Loucy (cell line): Measurements from ENCODE around the gene SORCS2.

ENCODE experiments used
- H2AFZ ChIP-seq: fragments of 200-600 bp; sonication (generic); 2 replicates; pipeline ENCODE4 v1.6.0; 2016; ENCODE audit warnings: antibody characterized with exemption, mild to moderate bottlenecking, low read length, moderate library complexity
- H3F3A ChIP-seq: fragments of 200-600 bp; 2 replicates; pipeline ENCODE4 v1.6.0; 2016; ENCODE audit warnings: antibody characterized with exemption, low read depth, mild to moderate bottlenecking
- H3K27me3 ChIP-seq: fragments of 200-600 bp; sonication (generic); 2 replicates; pipeline ENCODE4 v1.6.1; 2014; ENCODE audit warnings: low read length, mild to moderate bottlenecking; ENCODE audit not compliant: insufficient read depth, poor library complexity, severe bottlenecking
- H3K36me3 ChIP-seq: fragments of 200-600 bp; sonication (generic); 2 replicates; pipeline ENCODE4 v1.6.1; 2016; ENCODE audit warnings: low read length; ENCODE audit not compliant: insufficient read depth
- H3K4me1 ChIP-seq: fragments of 200-600 bp; sonication (generic); 2 replicates; pipeline ENCODE4 v1.5.1; 2014; ENCODE audit warnings: low read length, mild to moderate bottlenecking; ENCODE audit not compliant: insufficient read depth, poor library complexity, severe bottlenecking
- H3K4me2 ChIP-seq: fragments of 200-600 bp; sonication (generic); 2 replicates; pipeline ENCODE4 v1.6.0; 2014; ENCODE audit warnings: antibody characterized with exemption, low read length, low read depth, mild to moderate bottlenecking; ENCODE audit not compliant: poor library complexity, severe bottlenecking
- H3K4me3 ChIP-seq: fragments of 200-600 bp; sonication (generic); 2 replicates; pipeline ENCODE4 v1.5.1; 2014; ENCODE audit warnings: low read length, mild to moderate bottlenecking, mixed read lengths; ENCODE audit not compliant: poor library complexity, severe bottlenecking
- H3K79me2 ChIP-seq: fragments of 200-600 bp; sonication (generic); 2 replicates; pipeline ENCODE4 v1.6.1; 2014; ENCODE audit warnings: low read length; ENCODE audit not compliant: insufficient read depth
- H3K9ac ChIP-seq: fragments of 200-600 bp; sonication (generic); 2 replicates; pipeline ENCODE4 v1.6.0; 2014; ENCODE audit warnings: mild to moderate bottlenecking, low read depth, low read length, moderate library complexity; ENCODE audit not compliant: poor library complexity, severe bottlenecking
- H3K9me2 ChIP-seq: fragments of 200-600 bp; sonication (generic); replicated peaks from 2 replicates; pipeline ENCODE4 v1.6.1; 2016; ENCODE audit warnings: low read depth, low read length, mixed read lengths
- H3K9me3 ChIP-seq: fragments of 200-600 bp; sonication (generic); 2 replicates; pipeline ENCODE4 v1.6.1; 2014; ENCODE audit warnings: mild to moderate bottlenecking, antibody characterized with exemption, low read length, low read depth; ENCODE audit not compliant: insufficient read depth
- H4K20me1 ChIP-seq: fragments of 200-600 bp; sonication (generic); 2 replicates; pipeline ENCODE4 v1.6.0; 2014; ENCODE audit warnings: antibody characterized with exemption, low read length, mild to moderate bottlenecking; ENCODE audit not compliant: insufficient read depth, poor library complexity, severe bottlenecking
- CTCF ChIP-seq: fragments of 200-600 bp; sonication (generic); conservative IDR thresholded peaks from 2 replicates; pipeline ENCODE4 v1.5.1; 2014; ENCODE audit warnings: mild to moderate bottlenecking, antibody characterized with exemption, low read length
- EZH2phosphoT487 ChIP-seq: fragments of 200-600 bp; IDR thresholded peaks from 2 replicates; pipeline ENCODE4 v1.6.1; 2018; ENCODE audit warnings: antibody characterized with exemption, mild to moderate bottlenecking, moderate library complexity, borderline replicate concordance

Gene SORCS2

GRCh38 chr4:7699825-7700224, 507.5 kb downstream of the SORCS2 start:
- Histone ChIP-seq H3K36me3 (no peaks in the 10 kb centered on the region), H2AFZ (no peak overlapping the region), H3K9ac (no peak overlapping the region), H3K79me2 (no peaks in the 10 kb centered on the region), H3K4me3 (no peak overlapping the region), H3K4me2 (no peak overlapping the region), H3K9me3 (peaks cover 8% of the 10 kb centered on the region; the same call in 1 of the 2 replicates), H3K9me2 (no peaks in the 10 kb centered on the region), H3K27me3 (no peaks in the 10 kb centered on the region), H4K20me1 (no peaks in the 10 kb centered on the region), H3K4me1 (no peaks in the 10 kb centered on the region), H3F3A (no peaks in the 10 kb centered on the region)
- TF ChIP-seq CTCF (no peak), EZH2phosphoT487 (no peak)

- Histone ChIP-seq H3K4me1 (no peaks in the 10 kb centered on the region), H3K4me2 (no peak overlapping the region)
Observed at GRCh38 chr4:7700665-7701064, 508.3 kb downstream of the SORCS2 start.

GRCh38 chr4:7701866-7702649, 509.7 kb downstream of the SORCS2 start:
- Histone ChIP-seq H3K9me3 (peaks cover 3% of the 10 kb centered on the region; the same call in 1 of the 2 replicates), H3K4me3 (no peak overlapping the region), H3K4me2 (no peak overlapping the region), H3K9ac (no peak overlapping the region), H3K4me1 (no peaks in the 10 kb centered on the region), H3K36me3 (no peaks in the 10 kb centered on the region), H3K9me2 (no peaks in the 10 kb centered on the region), H2AFZ (no peak overlapping the region), H3K27me3 (no peaks in the 10 kb centered on the region), H3F3A (no peaks in the 10 kb centered on the region), H4K20me1 (no peaks in the 10 kb centered on the region), H3K79me2 (no peaks in the 10 kb centered on the region)
- TF ChIP-seq CTCF (no peak), EZH2phosphoT487 (no peak)

More at GRCh38 chr4:7700665-7701064, 508.3 kb downstream of the SORCS2 start:
- Histone ChIP-seq H3K9me2 (no peaks in the 10 kb centered on the region), H3K36me3 (no peaks in the 10 kb centered on the region), H4K20me1 (no peaks in the 10 kb centered on the region), H3K79me2 (no peaks in the 10 kb centered on the region), H3K9ac (no peak overlapping the region), H3K4me3 (no peak overlapping the region), H3K27me3 (no peaks in the 10 kb centered on the region), H2AFZ (no peak overlapping the region), H3F3A (no peaks in the 10 kb centered on the region), H3K9me3 (peaks cover 8% of the 10 kb centered on the region; the same call in 1 of the 2 replicates)
- no peak for TF ChIP-seq EZH2phosphoT487
- TF ChIP-seq CTCF, result no peak
